SU-DHL-6 (cell line): ENCODE results near the gene ASB3.
"Not testable (repeated sequence)": the region's sequence is repeated elsewhere in the genome, so short reads cannot be mapped to it uniquely, and the experiment has no call there.

Experiments used
- H2AFZ ChIP-seq: fragments of 200-600 bp; sonication (generic); 2 replicates; pipeline ENCODE4 v1.6.1; 2014; ENCODE audit warnings: low read depth, mild to moderate bottlenecking, moderate library complexity, mixed read lengths, antibody characterized with exemption, low read length; ENCODE audit not compliant: severe bottlenecking
- H3F3A ChIP-seq: fragments of 200-600 bp; shearing (Covaris generic); 2 replicates; pipeline ENCODE4 v1.6.0; 2016; ENCODE audit warnings: antibody characterized with exemption, mild to moderate bottlenecking; ENCODE audit not compliant: insufficient read depth
- H3K27ac ChIP-seq: fragments of 200-600 bp; sonication (generic); 2 replicates; pipeline ENCODE4 v1.5.1; 2016; ENCODE audit warnings: low read depth, mild to moderate bottlenecking, low read length, moderate library complexity, mixed read lengths
- H3K27me3 ChIP-seq: fragments of 200-600 bp; sonication (generic), shearing (Covaris generic); 2 replicates; pipeline ENCODE4 v1.6.0; 2014; ENCODE audit warnings: mild to moderate bottlenecking, low read length
- H3K36me3 ChIP-seq: fragments of 200-600 bp; sonication (generic); 2 replicates; pipeline ENCODE4 v1.6.1; 2014; ENCODE audit warnings: mild to moderate bottlenecking, low read length, mixed read lengths
- H3K4me2 ChIP-seq: fragments of 300-600, 200-600 bp; shearing (Covaris generic), sonication (generic); 2 replicates; pipeline ENCODE4 v1.6.0; 2014; ENCODE audit warnings: low read length, low read depth, mild to moderate bottlenecking; ENCODE audit not compliant: poor library complexity, severe bottlenecking
- H3K4me3 ChIP-seq: fragments of 200-600 bp; sonication (generic); 2 replicates; pipeline ENCODE4 v1.5.1; 2014; ENCODE audit warnings: antibody characterized with exemption, low read length, mild to moderate bottlenecking, mixed read lengths; ENCODE audit not compliant: insufficient read depth, poor library complexity, severe bottlenecking
- H3K79me2 ChIP-seq: fragments of 200-600 bp; sonication (generic); 2 replicates; pipeline ENCODE4 v1.6.1; 2014; ENCODE audit warnings: mild to moderate bottlenecking, low read length, moderate library complexity; ENCODE audit not compliant: insufficient read depth
- H3K9ac ChIP-seq: fragments of 200-600 bp; sonication (generic); 2 replicates; pipeline ENCODE4 v1.7.0; 2014; ENCODE audit warnings: mild to moderate bottlenecking, low read length
- H3K9me2 ChIP-seq: fragments of 200-600 bp; sonication (generic); replicated peaks from 2 replicates; pipeline ENCODE4 v1.6.1; 2014; ENCODE audit warnings: low read length; ENCODE audit not compliant: insufficient read depth
- H3K9me3 ChIP-seq: fragments of 200-600 bp; sonication (generic); 2 replicates; pipeline ENCODE4 v1.6.1; 2014; ENCODE audit warnings: low read length, mixed read lengths; ENCODE audit not compliant: insufficient read depth
- H4K20me1 ChIP-seq: fragments of 200-600 bp; sonication (generic); 2 replicates; pipeline ENCODE4 v1.6.1; 2014; ENCODE audit warnings: low read depth, mild to moderate bottlenecking, antibody characterized with exemption, low read length, moderate library complexity, mixed read lengths
- EZH2phosphoT487 ChIP-seq: fragments of 200-600 bp; sonication (generic), shearing (Covaris generic); conservative IDR thresholded peaks from 2 replicates; pipeline ENCODE4 v1.6.1; 2018; ENCODE audit warnings: mild to moderate bottlenecking, antibody characterized with exemption, low read length, moderate library complexity, mixed read lengths
- TF ChIP-seq, protein P1 (sequence below): fragments of 200-600 bp; sonication (generic); IDR thresholded peaks from one replicate; pipeline ENCODE4 v1.5.1; 2017; ENCODE audit warnings: antibody characterized with exemption, mild to moderate bottlenecking, low read length, moderate library complexity; ENCODE audit not compliant: insufficient read depth, poor library complexity, severe bottlenecking

Gene ASB3, protein sequence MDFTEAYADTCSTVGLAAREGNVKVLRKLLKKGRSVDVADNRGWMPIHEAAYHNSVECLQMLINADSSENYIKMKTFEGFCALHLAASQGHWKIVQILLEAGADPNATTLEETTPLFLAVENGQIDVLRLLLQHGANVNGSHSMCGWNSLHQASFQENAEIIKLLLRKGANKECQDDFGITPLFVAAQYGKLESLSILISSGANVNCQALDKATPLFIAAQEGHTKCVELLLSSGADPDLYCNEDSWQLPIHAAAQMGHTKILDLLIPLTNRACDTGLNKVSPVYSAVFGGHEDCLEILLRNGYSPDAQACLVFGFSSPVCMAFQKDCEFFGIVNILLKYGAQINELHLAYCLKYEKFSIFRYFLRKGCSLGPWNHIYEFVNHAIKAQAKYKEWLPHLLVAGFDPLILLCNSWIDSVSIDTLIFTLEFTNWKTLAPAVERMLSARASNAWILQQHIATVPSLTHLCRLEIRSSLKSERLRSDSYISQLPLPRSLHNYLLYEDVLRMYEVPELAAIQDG

DNA sequence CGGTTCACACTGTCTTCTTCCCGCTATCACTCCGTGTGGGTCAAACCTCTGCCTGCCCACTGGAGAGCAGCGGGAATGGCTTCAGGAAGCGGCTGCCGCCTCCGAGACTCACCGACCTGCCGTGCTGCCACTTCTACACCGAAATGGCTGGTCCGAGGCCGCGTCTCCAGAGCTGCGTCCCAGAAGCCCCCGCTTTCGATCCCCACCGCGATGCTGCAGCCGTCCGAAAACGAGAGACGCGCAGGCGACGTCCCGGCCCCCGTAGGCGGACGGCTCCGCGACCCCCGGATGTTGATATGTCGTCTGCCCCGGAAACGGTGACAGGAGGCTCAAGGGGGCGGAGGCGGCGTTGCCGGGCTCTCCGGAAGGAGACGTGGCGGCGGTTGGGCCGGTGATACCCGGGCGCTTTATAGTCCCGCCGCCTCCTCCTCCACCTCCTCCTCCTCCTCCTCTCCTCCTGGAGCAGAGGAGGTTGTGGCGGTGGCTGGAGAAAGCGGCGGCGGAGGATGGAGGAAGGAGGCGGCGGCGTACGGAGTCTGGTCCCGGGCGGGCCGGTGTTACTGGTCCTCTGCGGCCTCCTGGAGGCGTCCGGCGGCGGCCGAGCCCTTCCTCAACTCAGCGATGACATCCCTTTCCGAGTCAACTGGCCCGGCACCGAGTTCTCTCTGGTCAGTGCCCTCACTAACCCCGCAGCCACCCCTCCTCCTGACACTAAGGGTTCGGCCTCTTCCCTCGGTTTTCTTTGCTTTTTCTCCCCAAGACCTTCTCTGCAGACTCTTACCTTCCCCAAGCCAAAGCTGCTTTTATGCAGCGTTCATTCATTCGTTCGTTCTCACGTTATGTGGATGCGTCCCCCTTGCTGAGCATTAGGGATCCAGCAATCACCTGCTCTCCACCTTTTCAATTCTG is at the start of gene ASB3, which contains the start of gene ERLEC1:
Gene ASB3, minus strand, starts transcription at position 249 of the 909 bp plus-strand sequence. CDS start 21,381 bp downstream, outside the sequence.
Gene ERLEC1, plus strand, starts transcription at position 340 of the 909 bp plus-strand sequence. Its CDS starts 167 bp downstream, at position 507.
- Histone ChIP-seq H3K9me3 (no peaks in the 10 kb centered on the region), H3K9me2 (no peaks in the 10 kb centered on the region), H4K20me1 (no peaks in the 10 kb centered on the region), H3K9ac (peak within 1 kb of the TSS; percentile 73), H3K79me2 (peaks cover 93% of the 10 kb centered on the region), H3K27me3 (no peaks in the 10 kb centered on the region), H3F3A (peaks cover 3% of the 10 kb centered on the region; the same call in 1 of the 2 replicates), H3K27ac (peak within 1 kb of the TSS; percentile 61), H3K4me2 (peak within 1 kb of the TSS; percentile 88), H2AFZ (peak within 1 kb of the TSS; percentile 59), H3K4me3 (peak within 1 kb of the TSS; percentile 82), H3K36me3 (no peaks in the 10 kb centered on the region)
- no peak for TF ChIP-seq EZH2phosphoT487
- TF ChIP-seq, protein P1, sequence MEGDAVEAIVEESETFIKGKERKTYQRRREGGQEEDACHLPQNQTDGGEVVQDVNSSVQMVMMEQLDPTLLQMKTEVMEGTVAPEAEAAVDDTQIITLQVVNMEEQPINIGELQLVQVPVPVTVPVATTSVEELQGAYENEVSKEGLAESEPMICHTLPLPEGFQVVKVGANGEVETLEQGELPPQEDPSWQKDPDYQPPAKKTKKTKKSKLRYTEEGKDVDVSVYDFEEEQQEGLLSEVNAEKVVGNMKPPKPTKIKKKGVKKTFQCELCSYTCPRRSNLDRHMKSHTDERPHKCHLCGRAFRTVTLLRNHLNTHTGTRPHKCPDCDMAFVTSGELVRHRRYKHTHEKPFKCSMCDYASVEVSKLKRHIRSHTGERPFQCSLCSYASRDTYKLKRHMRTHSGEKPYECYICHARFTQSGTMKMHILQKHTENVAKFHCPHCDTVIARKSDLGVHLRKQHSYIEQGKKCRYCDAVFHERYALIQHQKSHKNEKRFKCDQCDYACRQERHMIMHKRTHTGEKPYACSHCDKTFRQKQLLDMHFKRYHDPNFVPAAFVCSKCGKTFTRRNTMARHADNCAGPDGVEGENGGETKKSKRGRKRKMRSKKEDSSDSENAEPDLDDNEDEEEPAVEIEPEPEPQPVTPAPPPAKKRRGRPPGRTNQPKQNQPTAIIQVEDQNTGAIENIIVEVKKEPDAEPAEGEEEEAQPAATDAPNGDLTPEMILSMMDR = no peak

DNA sequence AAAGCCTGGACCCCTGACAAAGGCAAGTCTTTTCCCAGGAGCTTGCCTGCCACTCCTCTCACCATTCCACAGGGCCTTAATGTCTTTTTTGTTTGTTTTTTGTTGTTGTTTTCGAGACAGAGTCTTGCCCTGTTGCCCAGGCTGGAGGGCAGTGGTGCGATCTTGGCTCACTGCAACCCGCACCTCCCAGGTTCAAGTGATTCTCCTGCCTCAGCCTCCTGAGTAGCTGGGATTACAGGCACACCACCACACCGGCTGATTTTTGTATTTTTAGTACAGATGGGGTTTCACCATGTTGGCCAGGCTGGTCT is 43.2 kb upstream of the ASB3 start:
- H3K4me2 ChIP-seq, H3K4me3 ChIP-seq, H3K36me3 ChIP-seq: not testable (repeated sequence)

DNA sequence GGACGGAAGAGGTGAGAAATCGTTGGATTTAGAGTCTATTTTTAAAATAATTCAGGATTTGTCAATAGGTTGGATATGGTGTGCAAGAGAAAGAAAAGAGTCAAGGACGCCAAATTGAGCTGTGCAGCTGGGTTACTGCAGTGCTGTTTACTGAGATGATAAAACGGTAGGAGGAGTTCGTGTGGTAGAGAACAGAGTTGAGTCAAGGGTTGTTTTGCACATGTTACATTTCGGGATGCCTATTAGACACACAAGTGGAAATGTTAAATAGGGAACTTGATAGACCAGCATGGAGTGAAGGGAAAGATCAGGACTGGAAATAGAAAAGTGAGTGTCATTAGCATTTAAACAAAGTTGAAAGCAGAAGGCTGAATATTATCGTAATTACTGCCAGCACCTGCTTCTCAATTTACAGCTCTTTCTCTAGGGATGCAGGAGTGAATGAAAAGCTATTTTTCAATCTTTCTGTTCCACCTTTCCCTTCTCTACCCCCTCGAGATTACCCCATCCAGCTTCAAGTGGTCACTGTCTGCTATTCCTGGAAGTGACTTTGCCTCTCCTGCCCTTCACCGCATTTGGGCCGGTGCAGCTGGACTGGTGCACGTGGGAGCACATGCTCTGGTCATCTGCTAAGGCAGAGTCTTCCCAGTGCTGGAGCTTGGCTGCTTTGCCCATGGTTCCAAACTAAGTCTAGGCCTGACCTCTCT is 42.7 kb upstream of the ASB3 start:
- Histone ChIP-seq H3K4me3 (no peak overlapping the region), H3K9me2 (no peaks in the 10 kb centered on the region), H2AFZ (no peak overlapping the region), H3F3A (no peaks in the 10 kb centered on the region), H3K36me3 (no peaks in the 10 kb centered on the region), H3K79me2 (no peaks in the 10 kb centered on the region), H3K9ac (no peak overlapping the region), H3K27ac (no peak overlapping the region), H4K20me1 (no peaks in the 10 kb centered on the region), H3K27me3 (no peaks in the 10 kb centered on the region), H3K9me3 (no peaks in the 10 kb centered on the region), H3K4me2 (no peak overlapping the region)
- TF ChIP-seq EZH2phosphoT487 = no peak
- TF ChIP-seq, protein P1 = no peak

More for the DNA sequence above, 43.2 kb upstream of the ASB3 start:
- not testable (repeated sequence) for H2AFZ ChIP-seq, H4K20me1 ChIP-seq, H3K79me2 ChIP-seq, H3K9ac ChIP-seq, H3K27me3 ChIP-seq, H3K27ac ChIP-seq, H3K9me2 ChIP-seq, H3F3A ChIP-seq, H3K9me3 ChIP-seq
